ENCODE measurements around the gene HGFAC.

Gene HGFAC

DNA sequence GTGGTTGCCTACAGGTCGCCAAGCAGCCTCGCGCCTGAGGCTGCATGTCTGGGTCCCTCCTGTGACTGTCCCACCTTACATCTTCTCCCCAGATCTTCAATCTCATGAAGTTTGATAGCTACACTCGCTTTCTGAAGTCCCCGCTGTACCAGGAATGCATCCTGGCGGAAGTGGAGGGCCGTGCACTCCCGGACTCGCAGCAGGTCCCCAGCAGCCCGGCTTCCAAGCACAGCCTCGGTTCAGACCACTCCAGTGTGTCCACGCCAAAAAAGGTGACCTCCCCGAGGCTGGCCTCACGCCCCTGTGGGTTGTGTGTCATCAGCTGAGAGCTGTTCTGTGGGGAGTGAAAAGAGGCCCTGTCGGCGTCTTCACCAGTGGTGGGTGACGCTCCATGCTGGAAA is 24.9 kb upstream of the HGFAC start:
- FAIRE-seq, result no peak
- TF ChIP-seq TAF1 (IDR thresholded peaks at IDR 0.05; ENCODE audit: low read depth, low read length) (no peak), POU2F2 (IDR thresholded peaks at IDR 0.05; ENCODE audit: low read depth, low read length) (no peak), POLR2AphosphoS5 (IDR thresholded peaks at IDR 0.05; ENCODE audit: low read depth, low read length) (no peak), POLR2A (IDR thresholded peaks at IDR 0.05; ENCODE audit: low read depth, low read length) (no peak), SPI1 (IDR thresholded peaks at IDR 0.05; ENCODE audit: low read depth, low read length) (no peak), PAX5 (IDR thresholded peaks at IDR 0.05; ENCODE audit: insufficient read depth, low read length, severe bottlenecking) (no peak)

GRCh38 chr4:3417448-3417847 is 24.3 kb upstream of the HGFAC start:
- TF ChIP-seq TAF1 (IDR thresholded peaks at IDR 0.05; ENCODE audit: low read depth, low read length) (no peak), POLR2A (IDR thresholded peaks at IDR 0.05; ENCODE audit: low read depth, low read length) (no peak), POU2F2 (IDR thresholded peaks at IDR 0.05; ENCODE audit: low read depth, low read length) (no peak), POLR2AphosphoS5 (IDR thresholded peaks at IDR 0.05; ENCODE audit: low read depth, low read length) (no peak), SPI1 (IDR thresholded peaks at IDR 0.05; ENCODE audit: low read depth, low read length) (no peak), PAX5 (IDR thresholded peaks at IDR 0.05; ENCODE audit: insufficient read depth, low read length, severe bottlenecking) (no peak)
- no peak for DNase-seq (ENCODE audit: insufficient read length, low spot score)
- FAIRE-seq, result no peak

More for the DNA sequence above, 24.9 kb upstream of the HGFAC start:
- DNase-seq (ENCODE audit: insufficient read length, low spot score), result no peak

DNA sequence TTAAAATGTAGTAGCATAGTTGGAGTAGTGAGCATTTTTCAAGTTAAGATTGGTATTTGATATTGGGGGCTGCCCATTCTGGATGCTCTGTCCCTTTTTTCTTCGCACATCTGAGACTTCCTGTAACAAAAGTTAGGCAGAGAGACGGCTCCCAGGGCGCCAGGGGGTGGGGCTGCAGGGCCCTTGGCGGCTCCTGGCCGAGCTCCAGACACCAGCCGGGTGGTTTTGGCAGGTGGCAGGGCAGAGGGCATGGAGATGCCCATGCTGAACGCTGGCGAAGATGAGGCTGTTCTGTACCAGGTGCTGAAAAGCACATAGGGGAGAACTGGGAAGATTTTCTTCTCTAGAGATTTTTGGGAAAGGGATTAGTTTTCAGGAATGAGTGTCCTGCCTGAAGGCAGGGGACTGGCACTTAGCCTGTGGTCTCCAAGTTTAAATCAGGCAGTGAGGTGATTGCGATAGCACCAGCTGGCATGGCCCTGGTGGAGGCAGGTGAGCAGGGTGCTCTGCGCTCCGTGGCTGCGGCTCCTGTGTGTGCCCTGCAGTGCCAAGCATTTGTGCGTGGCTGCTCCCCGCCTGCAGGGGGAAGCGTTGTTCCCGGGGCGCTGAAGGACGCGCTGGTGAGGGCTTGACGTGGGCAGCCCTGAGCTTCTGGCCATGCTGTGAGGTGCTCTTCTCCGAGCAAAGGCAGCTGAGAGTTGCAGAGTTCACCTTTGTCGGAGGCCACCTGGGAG is 23.6 kb upstream of the HGFAC start:
- DNase-seq (ENCODE audit: insufficient read length, low spot score) (no peak), FAIRE-seq (no peak)
- TF ChIP-seq POLR2AphosphoS5 (IDR thresholded peaks at IDR 0.05; ENCODE audit: low read depth, low read length) (no peak), PAX5 (IDR thresholded peaks at IDR 0.05; ENCODE audit: insufficient read depth, low read length, severe bottlenecking) (no peak), SPI1 (IDR thresholded peaks at IDR 0.05; ENCODE audit: low read depth, low read length) (no peak), POU2F2 (IDR thresholded peaks at IDR 0.05; ENCODE audit: low read depth, low read length) (no peak), POLR2A (IDR thresholded peaks at IDR 0.05; ENCODE audit: low read depth, low read length) (no peak), TAF1 (IDR thresholded peaks at IDR 0.05; ENCODE audit: low read depth, low read length) (no peak)

GRCh38 chr4:3419836-3420605 is 21.7 kb upstream of the HGFAC start:
- TF ChIP-seq SPI1 (IDR thresholded peaks at IDR 0.05; ENCODE audit: low read depth, low read length) (no peak), POLR2A (IDR thresholded peaks at IDR 0.05; ENCODE audit: low read depth, low read length) (no peak)
- FAIRE-seq (no peak), DNase-seq (ENCODE audit: insufficient read length, low spot score) (no peak)

DNA sequence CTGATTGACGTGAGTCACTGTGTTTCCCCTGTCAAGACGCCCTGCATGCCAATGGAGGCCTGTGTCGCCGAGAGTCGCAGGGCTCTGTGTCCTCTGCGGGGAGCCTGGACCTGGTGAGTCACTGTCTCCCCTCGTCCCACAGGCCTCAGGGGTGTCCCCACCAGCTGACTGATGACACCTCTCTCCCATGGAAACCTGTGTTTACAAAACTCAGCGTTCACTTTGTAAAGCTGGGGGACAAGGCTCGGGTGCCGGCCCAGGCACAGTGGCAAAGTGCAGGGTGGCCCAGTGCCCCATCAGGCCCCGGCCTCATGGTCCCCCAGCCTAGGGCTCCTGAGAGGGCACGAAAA is 21.2 kb upstream of the HGFAC start:
- FAIRE-seq (no peak), DNase-seq (ENCODE audit: insufficient read length, low spot score) (no peak)
- TF ChIP-seq POLR2A (IDR thresholded peaks at IDR 0.05; ENCODE audit: low read depth, low read length) (no peak), POLR2AphosphoS5 (IDR thresholded peaks at IDR 0.05; ENCODE audit: low read depth, low read length) (no peak), TAF1 (IDR thresholded peaks at IDR 0.05; ENCODE audit: low read depth, low read length) (no peak), POU2F2 (IDR thresholded peaks at IDR 0.05; ENCODE audit: low read depth, low read length) (no peak), PAX5 (IDR thresholded peaks at IDR 0.05; ENCODE audit: insufficient read depth, low read length, severe bottlenecking) (no peak), SPI1 (IDR thresholded peaks at IDR 0.05; ENCODE audit: low read depth, low read length) (no peak)

DNA sequence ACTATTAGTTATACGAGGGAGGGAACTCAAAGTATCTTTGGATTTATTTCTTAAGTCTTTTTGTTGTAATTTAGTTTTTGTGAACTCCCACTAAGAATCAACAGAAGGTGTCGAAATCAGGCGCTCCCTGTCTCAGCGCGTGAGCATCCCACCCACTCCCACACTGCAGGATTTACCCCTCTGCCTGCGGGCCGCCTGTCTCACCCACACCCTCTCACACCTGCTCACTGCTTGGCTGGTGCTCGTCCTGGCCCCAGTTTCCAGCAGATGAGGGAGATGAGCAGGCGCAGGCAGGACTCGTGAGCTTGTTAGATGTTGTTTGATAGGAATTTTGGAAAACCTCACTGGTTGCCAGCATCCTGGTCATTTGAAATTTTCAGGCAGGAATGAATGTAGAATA is 20.8 kb upstream of the HGFAC start:
- DNase-seq (ENCODE audit: insufficient read length, low spot score) (no peak), FAIRE-seq (no peak)
- TF ChIP-seq POLR2A (IDR thresholded peaks at IDR 0.05; ENCODE audit: low read depth, low read length) (no peak), TAF1 (IDR thresholded peaks at IDR 0.05; ENCODE audit: low read depth, low read length) (no peak), PAX5 (IDR thresholded peaks at IDR 0.05; ENCODE audit: insufficient read depth, low read length, severe bottlenecking) (no peak)

DNA sequence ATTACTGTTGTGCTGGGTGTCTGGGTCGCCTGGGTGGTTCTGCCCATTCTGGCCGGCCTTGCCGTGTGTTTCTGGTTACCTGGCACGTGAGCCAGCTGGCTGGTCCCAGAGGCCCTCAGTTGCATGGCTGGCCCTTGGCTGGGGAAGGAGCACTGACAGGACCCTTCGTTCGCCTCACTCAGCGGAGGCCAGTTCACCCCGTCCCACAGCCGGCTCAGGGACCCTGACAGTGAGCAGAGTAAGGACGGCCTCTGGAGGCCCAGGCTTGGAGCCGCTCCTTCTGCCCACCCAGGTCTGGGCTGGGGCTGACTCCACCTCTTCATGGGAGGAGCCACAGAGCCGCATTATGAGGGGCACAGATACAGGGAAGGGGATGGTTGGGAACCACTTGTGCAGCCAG is 20.3 kb upstream of the HGFAC start:
- no peak for TF ChIP-seq PAX5 (IDR thresholded peaks at IDR 0.05; ENCODE audit: insufficient read depth, low read length, severe bottlenecking)
- no peak for TF ChIP-seq POU2F2 (IDR thresholded peaks at IDR 0.05; ENCODE audit: low read depth, low read length)
- no peak for TF ChIP-seq SPI1 (IDR thresholded peaks at IDR 0.05; ENCODE audit: low read depth, low read length)
- no peak for TF ChIP-seq POLR2AphosphoS5 (IDR thresholded peaks at IDR 0.05; ENCODE audit: low read depth, low read length)
- no peak for TF ChIP-seq POLR2A (IDR thresholded peaks at IDR 0.05; ENCODE audit: low read depth, low read length)
- no peak for TF ChIP-seq TAF1 (IDR thresholded peaks at IDR 0.05; ENCODE audit: low read depth, low read length)
- no peak for FAIRE-seq

DNA sequence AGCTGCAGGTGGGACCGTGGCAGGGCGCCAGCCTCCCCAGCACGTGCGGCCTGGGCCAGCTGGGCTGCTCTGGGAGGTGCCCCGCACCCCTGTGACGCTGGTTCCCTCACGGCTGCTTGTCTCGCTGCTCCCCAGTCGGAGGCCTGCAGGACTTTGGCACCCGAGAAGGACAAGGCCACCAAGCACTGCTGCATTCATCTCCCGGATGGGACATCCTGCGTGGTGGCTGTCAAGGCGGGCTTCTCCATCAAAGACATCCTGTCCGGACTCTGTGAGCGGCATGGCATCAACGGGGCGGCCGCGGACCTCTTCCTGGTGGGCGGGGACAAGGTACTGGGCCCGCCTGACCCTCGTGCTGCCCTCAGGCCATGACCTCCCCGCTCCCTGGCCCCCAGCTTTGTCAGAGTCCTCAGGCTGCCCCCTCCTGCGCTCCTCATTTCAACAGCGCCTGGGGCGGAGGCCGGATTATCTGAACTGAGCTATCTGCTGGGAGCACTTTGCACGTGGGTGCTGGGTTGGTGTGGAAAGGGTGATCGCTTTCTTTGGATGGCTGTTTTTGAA is 19.4 kb upstream of the HGFAC start:
- DNase-seq (ENCODE audit: insufficient read length, low spot score), result no peak
- no peak for TF ChIP-seq POU2F2 (IDR thresholded peaks at IDR 0.05; ENCODE audit: low read depth, low read length)
- no peak for TF ChIP-seq PAX5 (IDR thresholded peaks at IDR 0.05; ENCODE audit: insufficient read depth, low read length, severe bottlenecking)
- no peak for TF ChIP-seq POLR2AphosphoS5 (IDR thresholded peaks at IDR 0.05; ENCODE audit: low read depth, low read length)
- TF ChIP-seq SPI1 (IDR thresholded peaks at IDR 0.05; ENCODE audit: low read depth, low read length), result no peak
- TF ChIP-seq POLR2A (IDR thresholded peaks at IDR 0.05; ENCODE audit: low read depth, low read length), result no peak
- TF ChIP-seq TAF1 (IDR thresholded peaks at IDR 0.05; ENCODE audit: low read depth, low read length), result no peak
- no peak for FAIRE-seq

More for the DNA sequence above, 20.3 kb upstream of the HGFAC start:
- no peak for DNase-seq (ENCODE audit: insufficient read length, low spot score)

GRCh38 chr4:3422808-3423297 is 18.9 kb upstream of the HGFAC start:
- no peak for FAIRE-seq

More at GRCh38 chr4:3422808-3423297, 18.9 kb upstream of the HGFAC start:
- no peak for DNase-seq (ENCODE audit: insufficient read length, low spot score)
- TF ChIP-seq SPI1 (IDR thresholded peaks at IDR 0.05; ENCODE audit: low read depth, low read length) (no peak), POU2F2 (IDR thresholded peaks at IDR 0.05; ENCODE audit: low read depth, low read length) (no peak), TAF1 (IDR thresholded peaks at IDR 0.05; ENCODE audit: low read depth, low read length) (no peak), POLR2A (IDR thresholded peaks at IDR 0.05; ENCODE audit: low read depth, low read length) (no peak), POLR2AphosphoS5 (IDR thresholded peaks at IDR 0.05; ENCODE audit: low read depth, low read length) (no peak), PAX5 (IDR thresholded peaks at IDR 0.05; ENCODE audit: insufficient read depth, low read length, severe bottlenecking) (no peak)

All from GM12891 (cell line).